Transverse colon (tissue), 4 donors: ENCODE data around the gene GPR18. TPM values are rescaled to one million over a fixed set of nuclear protein-coding genes. Genes with fewer than 3 reads are reported as not detected.

Experiments used
- DNase-seq: peaks from one replicate; pipeline ENCODE4 v3.0.0-alpha.2; 2019
- H3K27ac ChIP-seq, 4 donors: fragments of 200-600 bp; sonication (generic); 2 replicates each; pipeline ENCODE4 v1.5.1; 2016 to 2018; ENCODE audit warnings: inconsistent platforms in 4 of 4
- H3K27me3 ChIP-seq: fragments of 200-600 bp; sonication (generic); 2 replicates; pipeline ENCODE4 v1.5.1; 2017; ENCODE audit warnings: inconsistent platforms
- H3K36me3 ChIP-seq, 4 donors: fragments of 200-600 bp; sonication (generic); 2 replicates each; pipeline ENCODE4 v1.5.1; 2017 to 2019; ENCODE audit warnings: inconsistent platforms in 4 of 4
- H3K4me1 ChIP-seq, 4 donors: fragments of 200-600 bp; sonication (generic); 2 replicates each; pipeline ENCODE4 v1.5.1; 2017 to 2020; ENCODE audit warnings: inconsistent platforms in 4 of 4
- H3K4me3 ChIP-seq, 4 donors: fragments of 200-600 bp; sonication (generic); 1 replicate in 1 of 4; 2 replicates in 3 of 4; pipeline versions ENCODE4 v1.5.1 to v1.6.1; 2017 to 2019; ENCODE audit warnings: inconsistent platforms in 4 of 4
- H3K9me3 ChIP-seq, 2 donors: fragments of 200-600 bp; sonication (generic); 2 replicates each; pipeline ENCODE4 v1.5.1; 2017 to 2019; ENCODE audit warnings: inconsistent platforms in 2 of 2
- CTCF ChIP-seq, 5 experiments: fragments of 200-600 bp in 3 of 5; fragments of 450-650 bp in 2 of 5; sonication (generic) in 3 of 5; IDR thresholded peaks; 1 replicate in 2 of 5; 2 replicates in 3 of 5; pipeline ENCODE4 v1.5.1; 2016 to 2017; ENCODE audit warnings: antibody characterized with exemption in 5 of 5, inconsistent platforms in 3 of 5, mild to moderate bottlenecking in 2 of 5, moderate library complexity in 1 of 5
- EP300 ChIP-seq: sonication (generic); formaldehyde crosslinking; IDR thresholded peaks from one replicate; pipeline ENCODE4 v1.6.1; 2017; ENCODE audit warnings: antibody characterized with exemption, low read depth
- POLR2A ChIP-seq: fragments of 450-650 bp; IDR thresholded peaks from one replicate; pipeline ENCODE4 v1.6.1; 2016; ENCODE audit warnings: antibody characterized with exemption, mild to moderate bottlenecking, moderate library complexity
- POLR2AphosphoS5 ChIP-seq, 3 donors: sonication (generic); formaldehyde crosslinking; IDR thresholded peaks; one replicate each; pipeline ENCODE4 v1.6.1; 2016; ENCODE audit warnings: antibody characterized with exemption in 3 of 3
- WGBS, 2 donors: methylation state at CpG; one replicate each; pipeline ENCODE4 v1.1.5; 2018; ENCODE audit warnings: low coverage in 1 of 2; 5-methylcytosine and 5-hydroxymethylcytosine counted together
- in situ Hi-C, 4 donors: fragments of 200-750 bp; cut with MboI; loops; one replicate each; pipeline versions ENCODE4 v1.15.0 to v1.15.1; 2017; ENCODE audit warnings: low sequenced_read_pairs in 3 of 4, low pct_ligation_motif_present in 1 of 4, low pct_unique_long_range_greater_than_20kb in 1 of 4
- intact Hi-C: fragments of 100-400 bp; cut with DNase I; formaldehyde crosslinking; loops from one replicate; pipeline ENCODE4 v1.15.1; 2023; ENCODE audit warnings: low total_unique reads
- total RNA-seq, 4 donors: library from RNA; depleted of rRNA; stranded (reverse); fragments of >200 nt; gene quantifications; one replicate each; pipeline ENCODE4 v1.1.0, GENCODE V29; 2016

Gene GPR18
- total RNA-seq, 4 donors from 2014 or later = 0.41 to 0.48 TPM; not detected in 2

- in situ Hi-C loops (loop anchor here in 2 of 4 donors (10.0 kb wide), 1 partner anchor 157 kb away; no protein-coding TSS in a partner anchor), intact Hi-C loops (loop anchor here (2.0 kb wide), 1 partner anchor 23 kb away; no protein-coding TSS in a partner anchor)
- Histone ChIP-seq H3K27ac (no peak overlapping the region), H3K27me3 (no peaks in the 10 kb centered on the region), H3K4me3 (no peak overlapping the region), H3K4me1 (peaks cover 3 to 44% (median 26%) of the 10 kb centered on the region in 4 donors), H3K36me3 (no peaks in the 10 kb centered on the region), H3K9me3 (no peaks in the 10 kb centered on the region)
- whole genome bisulfite sequencing, 2 donors = 75 to 84% methylated on average over 2 to 5 of the region's 5 CpGs
- TF ChIP-seq EP300 = no peak
- TF ChIP-seq CTCF (IDR thresholded peaks at IDR 0.05) = no peak
- TF ChIP-seq POLR2A = no peak
- no peak for TF ChIP-seq POLR2AphosphoS5 (IDR thresholded peaks at IDR 0.05)
- DNase-seq = no peak
Measured at GRCh38 chr13:99278200-99278599, 20.0 kb upstream of the GPR18 start.

GRCh38 chr13:99277629-99278028 is 19.4 kb upstream of the GPR18 start:
- intact Hi-C loops = loop anchor here (2.0 kb wide), 1 partner anchor 23 kb away; no protein-coding TSS in a partner anchor
- H3K27ac ChIP-seq = no peak overlapping the region
- 95% methylated on average over 4 of the region's 4 CpGs; no CpG with 5 or more reads in 1 of the 2 donors for WGBS, 2 donors

GRCh38 chr13:99276706-99277105 is 18.5 kb upstream of the GPR18 start:
- no peaks in the 10 kb centered on the region for H3K36me3 ChIP-seq
- DNase-seq = no peak
- TF ChIP-seq POLR2A = no peak
- no peak for TF ChIP-seq CTCF (IDR thresholded peaks at IDR 0.05)
- TF ChIP-seq EP300 = no peak
- no peak for TF ChIP-seq POLR2AphosphoS5 (IDR thresholded peaks at IDR 0.05)
- 96% methylated on average over 2 of the region's 2 CpGs; no CpG with 5 or more reads in 1 of the 2 donors for WGBS, 2 donors
- H3K9me3 ChIP-seq = peaks cover 0 to 8% of the 10 kb centered on the region in 2 donors
- in situ Hi-C loops (loop anchor here in 2 of 4 donors (10.0 kb wide), 1 partner anchor 158 kb away; no protein-coding TSS in a partner anchor), intact Hi-C loops (no loop called here)
- H3K27me3 ChIP-seq = no peaks in the 10 kb centered on the region
- no peak overlapping the region for H3K4me3 ChIP-seq
- H3K4me1 ChIP-seq = peaks cover 3 to 29% (median 19%) of the 10 kb centered on the region in 4 donors
- no peak overlapping the region for H3K27ac ChIP-seq

More at GRCh38 chr13:99277629-99278028, 19.4 kb upstream of the GPR18 start:
- in situ Hi-C loops = loop anchor here in 2 of 4 donors (10.0 kb wide), 1 partner anchor 157 kb away; no protein-coding TSS in a partner anchor
- Histone ChIP-seq H3K9me3 (no peaks in the 10 kb centered on the region), H3K36me3 (no peaks in the 10 kb centered on the region), H3K27me3 (no peaks in the 10 kb centered on the region), H3K4me1 (peaks cover 3 to 38% (median 24%) of the 10 kb centered on the region in 4 donors), H3K4me3 (no peak overlapping the region)
- no peak for TF ChIP-seq CTCF (IDR thresholded peaks at IDR 0.05)
- TF ChIP-seq POLR2AphosphoS5 (IDR thresholded peaks at IDR 0.05) = no peak
- no peak for TF ChIP-seq EP300
- TF ChIP-seq POLR2A = no peak
- DNase-seq = no peak

- in situ Hi-C loops (loop anchor here in 2 of 4 donors (10.0 kb wide), 1 partner anchor 160 kb away; no protein-coding TSS in a partner anchor), intact Hi-C loops (no loop called here)
- 30% methylated on average over 1 of the region's 1 CpG; no CpG with 5 or more reads in 1 of the 2 donors for WGBS, 2 donors
- no peaks in the 10 kb centered on the region for H3K36me3 ChIP-seq
- peaks cover 0 to 18% (median 10%) of the 10 kb centered on the region in 4 donors for H3K4me1 ChIP-seq
- H3K9me3 ChIP-seq = peaks cover 0 to 10% of the 10 kb centered on the region in 2 donors
- no peak overlapping the region for H3K4me3 ChIP-seq
- no peak for DNase-seq
- no peaks in the 10 kb centered on the region for H3K27me3 ChIP-seq
- no peak overlapping the region for H3K27ac ChIP-seq
- no peak for TF ChIP-seq POLR2A
- no peak for TF ChIP-seq POLR2AphosphoS5 (IDR thresholded peaks at IDR 0.05)
- no peak for TF ChIP-seq CTCF (IDR thresholded peaks at IDR 0.05)
- no peak for TF ChIP-seq EP300
Measured at GRCh38 chr13:99275093-99275469, 16.9 kb upstream of the GPR18 start.
